PFSK-1 (cell line): ENCODE data around the gene EVI5.

Source experiments
- FOXP2 ChIP-seq: optimal IDR thresholded peaks from 2 replicates; pipeline ENCODE3; 2011; ENCODE audit warnings: borderline replicate concordance, control low read depth, inconsistent platforms; ENCODE audit not compliant: insufficient read depth; ENCODE audit errors: extremely low read length, extremely low read depth
- POLR2AphosphoS5 ChIP-seq: IDR thresholded peaks from 2 replicates; pipeline ENCODE4 v1.6.1; 2012; ENCODE audit warnings: low read depth, mild to moderate bottlenecking, control low read depth, low read length, moderate library complexity
- REST ChIP-seq, 2 experiments: IDR thresholded peaks; 2 replicates each; pipeline versions ENCODE4 v1.6.1 to v1.8.0; 2011 to 2012; ENCODE audit warnings: low read depth in 2 of 2, low read length in 2 of 2, control low read depth in 1 of 2, inconsistent platforms in 1 of 2, mild to moderate bottlenecking in 1 of 2, moderate library complexity in 1 of 2; ENCODE audit not compliant: insufficient read depth in 1 of 2
- TAF1 ChIP-seq: IDR thresholded peaks from 2 replicates; pipeline ENCODE4 v1.6.1; 2012; ENCODE audit warnings: low read length, control low read depth, borderline replicate concordance; ENCODE audit not compliant: insufficient read depth

GRCh38 chr1:92577261-92577895 is 207.5 kb downstream of the EVI5 start:
- no peak for TF ChIP-seq FOXP2
- TF ChIP-seq POLR2AphosphoS5, result no peak
- TF ChIP-seq REST (IDR thresholded peaks at IDR 0.05; ENCODE audit: insufficient read depth in 1 of 2, low read depth in 2 of 2, low read length in 2 of 2), result no peak
- TF ChIP-seq TAF1, result no peak
